WTC11 (cell line): ENCODE results near the gene ASPHD2. TPM values are rescaled to one million over a fixed set of nuclear protein-coding genes. Genes with fewer than 3 reads are reported as not detected.

Experiments used
- ATAC-seq: fragments of 200-7000 bp; cut with Tn5 transposase; 2 replicates; pipeline ENCODE4 v1.10.0; 2021; ENCODE audit warnings: mild to moderate bottlenecking, moderate library complexity
- CTCF ChIA-PET: fragments of 300-600 bp; sonication (Branson Sonifier 250); formaldehyde crosslinking; loops from one replicate; lab custom pipeline; 2021; ENCODE audit warnings: antibody characterized with exemption; lab: Charles Lee
- POLR2A ChIA-PET: fragments of 350-600 bp; sonication (Branson Sonifier 250); formaldehyde crosslinking; loops from one replicate; lab custom pipeline; 2021; ENCODE audit warnings: antibody characterized with exemption; lab: Charles Lee
- DNase-seq: peaks from one replicate; pipeline ENCODE4 v3.0.0; 2021; ENCODE audit warnings: low spot score
- H3K27ac Mint-ChIP-seq: 2 replicates; pipeline ENCODE4 v1.8.0; 2021; ENCODE audit warnings: mixed read lengths
- H3K27me3 Mint-ChIP-seq: 2 replicates; pipeline ENCODE4 v1.8.0; 2021; ENCODE audit warnings: low read depth, mild to moderate bottlenecking, moderate library complexity, mixed read lengths
- H3K36me3 Mint-ChIP-seq: 2 replicates; pipeline ENCODE4 v1.8.0; 2021; ENCODE audit warnings: mixed read lengths
- H3K4me1 Mint-ChIP-seq: 2 replicates; pipeline ENCODE4 v1.8.0; 2022; ENCODE audit warnings: mixed read lengths
- H3K4me3 Mint-ChIP-seq: 2 replicates; pipeline ENCODE4 v1.8.0; 2021; ENCODE audit warnings: mild to moderate bottlenecking, moderate library complexity, mixed read lengths
- H3K9me3 Mint-ChIP-seq: 2 replicates; pipeline ENCODE4 v1.8.0; 2021; ENCODE audit warnings: mixed read lengths
- AR ChIP-seq: fragments of 250-450 bp; sonication (Bioruptor Pico); IDR thresholded peaks from 2 replicates; pipeline ENCODE4 v1.9.0; 2021; ENCODE audit warnings: mild to moderate bottlenecking
- ARID4B ChIP-seq: sonication (generic); formaldehyde crosslinking; IDR thresholded peaks from 2 replicates; pipeline ENCODE4 v1.8.0; 2023; ENCODE audit warnings: missing genetic modification reagents, mild to moderate bottlenecking, borderline replicate concordance
- CREB1 ChIP-seq: sonication (generic); formaldehyde crosslinking; IDR thresholded peaks from 2 replicates; pipeline ENCODE4 v1.8.0; 2023; ENCODE audit warnings: mild to moderate bottlenecking, missing genetic modification reagents
- FOXP1 ChIP-seq: sonication (generic); formaldehyde crosslinking; IDR thresholded peaks from 2 replicates; pipeline ENCODE4 v1.8.0; 2022; ENCODE audit warnings: missing genetic modification reagents, mild to moderate bottlenecking, moderate library complexity, borderline replicate concordance
- MLX ChIP-seq: sonication (generic); formaldehyde crosslinking; IDR thresholded peaks from 2 replicates; pipeline ENCODE4 v1.8.1; 2023; ENCODE audit warnings: mild to moderate bottlenecking, missing genetic modification reagents, moderate library complexity
- NR3C1 ChIP-seq: sonication (generic); formaldehyde crosslinking; conservative IDR thresholded peaks from 2 replicates; pipeline ENCODE4 v1.8.1; 2023; ENCODE audit warnings: low read depth, mild to moderate bottlenecking, missing genetic modification reagents
- OVOL2 ChIP-seq: fragments of 250-450 bp; sonication (Bioruptor Pico); IDR thresholded peaks from 2 replicates; pipeline ENCODE4 v1.9.0; 2021; ENCODE audit warnings: mild to moderate bottlenecking, borderline replicate concordance
- SMAD4 ChIP-seq: sonication (generic); formaldehyde crosslinking; IDR thresholded peaks from 2 replicates; pipeline ENCODE4 v1.8.0; 2022; ENCODE audit warnings: mild to moderate bottlenecking, missing genetic modification reagents
- TEAD1 ChIP-seq: sonication (generic); formaldehyde crosslinking; IDR thresholded peaks from 2 replicates; pipeline ENCODE4 v1.8.0; 2022; ENCODE audit warnings: mild to moderate bottlenecking, missing genetic modification reagents
- ZNF219 ChIP-seq: sonication (generic); formaldehyde crosslinking; IDR thresholded peaks from 2 replicates; pipeline ENCODE4 v1.8.0; 2023; ENCODE audit warnings: missing genetic modification reagents, mild to moderate bottlenecking, borderline replicate concordance
- ZNF263 ChIP-seq: sonication (generic); formaldehyde crosslinking; IDR thresholded peaks from 2 replicates; pipeline ENCODE4 v1.8.1; 2022; ENCODE audit warnings: low read depth, mild to moderate bottlenecking, moderate library complexity, missing genetic modification reagents
- ZNF532 ChIP-seq: fragments of 250-450 bp; sonication (Bioruptor Pico); IDR thresholded peaks from 2 replicates; pipeline ENCODE4 v1.9.0; 2021; ENCODE audit warnings: mild to moderate bottlenecking, borderline replicate concordance
- total RNA-seq: library from RNA; stranded (reverse); gene quantifications from 3 replicates; pipeline ENCODE4 v1.2.3, GENCODE V29; 2021

The ASPHD2 gene
- total RNA-seq, 1 experiment from 2014 or later = 7.1 TPM

- H3K36me3 Mint-ChIP-seq = peaks cover 14% of the 10 kb centered on the region
- TF ChIP-seq MLX (CRISPR knock-in tag) = no peak
- no peak for TF ChIP-seq ARID4B (CRISPR knock-in tag)
- no peak for TF ChIP-seq TEAD1
- no peak for TF ChIP-seq FOXP1 (CRISPR knock-in tag)
- TF ChIP-seq ZNF263 (CRISPR knock-in tag) = no peak
- no peak for TF ChIP-seq AR (CRISPR knock-in tag)
- TF ChIP-seq SMAD4 (CRISPR knock-in tag) = no peak
- no peak for TF ChIP-seq NR3C1
- TF ChIP-seq CREB1 (CRISPR knock-in tag) = no peak
- TF ChIP-seq OVOL2 (CRISPR knock-in tag) = no peak
- no peak for TF ChIP-seq ZNF532 (CRISPR knock-in tag)
- TF ChIP-seq ZNF219 (CRISPR knock-in tag) = no peak
- TF ChIP-seq, all 79 proteins: peak for 0
- H3K27me3 Mint-ChIP-seq = no peaks in the 10 kb centered on the region
- H3K4me1 Mint-ChIP-seq = no peaks in the 10 kb centered on the region
- DNase-seq (no peak), ATAC-seq (no peak)
- peak overlapping the region; percentile 77 for H3K27ac Mint-ChIP-seq
- POLR2A ChIA-PET = no interaction called here
- CTCF ChIA-PET = interaction anchor here (0.6 to 4.4 kb wide), 3 partner anchors 14 to 83 kb away, joined by 3 to 22 read pairs (median 9); no protein-coding TSS in a partner anchor
- H3K9me3 Mint-ChIP-seq = no peaks in the 10 kb centered on the region
- no peak overlapping the region for H3K4me3 Mint-ChIP-seq
Observed at GRCh38 chr22:26447584-26448329, 18.7 kb downstream of the ASPHD2 start.
